Measurements from ENCODE around the gene MLLT3. TPM values are rescaled to one million over a fixed set of nuclear protein-coding genes. Genes with fewer than 3 reads are reported as not detected.
A peak's percentile ranks its signal among the peaks of the same experiment; 100 is the strongest.
"Not testable (repeated sequence)": the region's sequence is repeated elsewhere in the genome, so short reads cannot be mapped to it uniquely, and the experiment has no call there.

MLLT3 gene
- total and polyA plus RNA-seq, 4 donors = 3.6 to 16.5 (median 6.6) TPM

DNA sequence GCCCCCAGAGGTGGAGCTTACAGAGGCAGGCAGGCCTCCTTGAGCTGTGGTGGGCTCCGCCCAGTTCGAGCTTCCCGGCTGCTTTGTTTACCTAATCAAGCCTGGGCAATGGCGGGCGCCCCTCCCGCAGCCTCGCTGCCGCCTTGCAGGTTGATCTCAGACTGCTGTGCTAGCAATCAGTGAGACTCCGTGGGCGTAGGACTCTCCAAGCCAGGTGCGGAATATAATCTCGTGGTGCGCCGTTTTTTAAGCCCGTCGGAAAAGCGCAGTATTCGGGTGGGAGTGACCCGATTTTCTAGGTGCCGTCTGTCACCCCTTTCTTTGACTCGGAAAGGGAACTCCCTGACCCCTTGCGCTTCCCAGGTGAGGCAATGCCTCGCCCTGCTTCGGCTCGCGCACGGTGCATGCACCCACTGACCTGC is 36.0 kb upstream of the MLLT3 start:
- H3K9me3 ChIP-seq (ENCODE audit: control insufficient read depth, low read length); H3K4me3 ChIP-seq (ENCODE audit: low read length in 2 of 2); H3K27ac ChIP-seq (ENCODE audit: low read depth in 1 of 2, low read length in 2 of 2); H3K27me3 ChIP-seq (ENCODE audit: control insufficient read depth in 1 of 2, insufficient read depth in 2 of 2, low read length in 1 of 2); ATAC-seq (ENCODE audit: low FRiP score); DNase-seq; H3K4me1 ChIP-seq (ENCODE audit: control insufficient read depth in 1 of 2, insufficient read depth in 2 of 2, low read length in 2 of 2); H3K36me3 ChIP-seq (ENCODE audit: control insufficient read depth in 1 of 2, insufficient read depth in 2 of 2, low read length in 1 of 2); intact Hi-C loops (cut with DNase I): not testable (repeated sequence)
- WGBS, 2 donors = 50 to 51% methylated on average over 17 to 25 of the region's 27 CpGs

DNA sequence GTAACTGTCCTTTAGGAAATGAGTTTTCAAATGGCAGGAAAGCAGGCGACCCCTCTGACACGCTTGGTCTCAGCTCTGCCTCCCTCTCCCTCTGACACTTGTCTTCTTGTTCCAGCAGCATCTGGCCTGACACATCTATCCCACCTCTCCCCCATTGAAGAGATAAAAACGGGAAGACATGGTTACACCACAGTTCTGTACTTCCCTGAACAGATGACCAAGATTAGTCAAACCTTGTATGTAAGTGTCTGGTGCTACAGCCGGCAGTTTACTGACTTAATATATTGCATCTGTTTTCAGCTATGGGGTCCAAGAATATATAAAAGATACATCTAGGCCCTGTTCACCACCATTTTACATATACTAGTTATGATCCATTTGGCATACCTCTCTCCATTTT is 29.6 kb upstream of the MLLT3 start:
- Histone ChIP-seq H3K27ac (ENCODE audit: low read depth in 1 of 2, low read length in 2 of 2) (no peak overlapping the region), H3K9me3 (ENCODE audit: control insufficient read depth, low read length) (no peaks in the 10 kb centered on the region), H3K36me3 (ENCODE audit: control insufficient read depth in 1 of 2, insufficient read depth in 2 of 2, low read length in 1 of 2) (no peaks in the 10 kb centered on the region), H3K27me3 (ENCODE audit: control insufficient read depth in 1 of 2, insufficient read depth in 2 of 2, low read length in 1 of 2) (no peaks in the 10 kb centered on the region), H3K4me3 (ENCODE audit: low read length in 2 of 2) (no peak overlapping the region), H3K4me1 (ENCODE audit: control insufficient read depth in 1 of 2, insufficient read depth in 2 of 2, low read length in 2 of 2) (no peaks in the 10 kb centered on the region)
- no peak for ATAC-seq (ENCODE audit: low FRiP score)
- WGBS, 2 donors = 75 to 79% methylated on average over 4 of the region's 4 CpGs
- intact Hi-C loops (cut with DNase I) = no loop called here
- no peak for DNase-seq

DNA sequence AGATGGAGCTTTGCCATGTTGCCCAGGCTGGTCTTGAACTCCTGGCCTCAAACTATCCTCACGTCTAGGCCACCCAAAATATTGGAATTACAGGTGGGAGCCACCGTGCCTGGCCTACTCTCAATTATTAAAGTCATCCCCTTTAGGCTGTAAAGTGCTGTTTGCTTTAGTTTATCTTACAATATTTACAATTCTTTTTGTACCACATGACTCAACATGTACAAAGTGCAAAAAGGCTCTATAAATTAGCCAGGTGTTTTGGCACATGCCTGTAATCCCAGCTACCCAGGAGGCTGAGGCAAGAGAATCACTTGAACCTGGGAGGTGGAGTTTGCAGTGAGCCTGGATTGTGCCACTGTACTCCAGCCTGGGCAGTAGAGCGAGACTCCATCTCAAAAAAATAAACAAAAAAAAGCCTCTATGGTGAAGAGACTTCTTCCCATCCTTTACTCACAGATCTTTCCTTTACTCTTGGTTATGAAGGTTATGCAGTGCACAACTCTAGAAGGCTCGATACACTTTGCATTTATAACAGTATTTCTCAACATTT is 28.5 kb upstream of the MLLT3 start:
- no peaks in the 10 kb centered on the region for H3K4me1 ChIP-seq (ENCODE audit: control insufficient read depth in 1 of 2, insufficient read depth in 2 of 2, low read length in 2 of 2)
- no peak for ATAC-seq (ENCODE audit: low FRiP score)
- H3K36me3 ChIP-seq (ENCODE audit: control insufficient read depth in 1 of 2, insufficient read depth in 2 of 2, low read length in 1 of 2) = no peaks in the 10 kb centered on the region
- no peak for DNase-seq
- H3K9me3 ChIP-seq (ENCODE audit: control insufficient read depth, low read length) = no peaks in the 10 kb centered on the region
- intact Hi-C loops (cut with DNase I) = no loop called here
- no peak overlapping the region for H3K4me3 ChIP-seq (ENCODE audit: low read length in 2 of 2)
- no peaks in the 10 kb centered on the region for H3K27me3 ChIP-seq (ENCODE audit: control insufficient read depth in 1 of 2, insufficient read depth in 2 of 2, low read length in 1 of 2)
- 88 to 92% methylated on average over 4 of the region's 4 CpGs for WGBS, 2 donors
- H3K27ac ChIP-seq (ENCODE audit: low read depth in 1 of 2, low read length in 2 of 2) = no peak overlapping the region

DNA sequence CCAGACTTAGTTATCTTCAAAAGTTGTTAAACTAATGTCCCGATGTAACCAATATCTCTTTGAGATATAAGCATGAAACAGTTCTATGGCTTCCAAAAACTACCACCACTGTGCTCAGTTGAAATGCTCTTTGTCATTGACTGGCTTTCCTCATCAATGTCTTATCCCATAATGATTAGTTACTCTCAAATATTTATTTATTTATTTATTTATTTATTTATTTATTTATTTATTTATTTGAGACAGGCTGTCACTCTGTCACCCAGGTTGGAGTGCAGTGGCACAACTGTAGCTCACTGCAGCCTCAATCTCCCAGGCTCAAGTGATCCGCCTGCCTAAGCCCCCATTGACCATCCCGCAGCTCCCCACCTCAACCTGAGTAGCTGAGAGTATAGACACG is 28.0 kb upstream of the MLLT3 start:
- intact Hi-C loops (cut with DNase I) = no loop called here
- Histone ChIP-seq H3K27me3 (ENCODE audit: control insufficient read depth in 1 of 2, insufficient read depth in 2 of 2, low read length in 1 of 2) (no peaks in the 10 kb centered on the region), H3K27ac (ENCODE audit: low read depth in 1 of 2, low read length in 2 of 2) (no peak overlapping the region), H3K4me3 (ENCODE audit: low read length in 2 of 2) (no peak overlapping the region), H3K9me3 (ENCODE audit: control insufficient read depth, low read length) (no peaks in the 10 kb centered on the region), H3K36me3 (ENCODE audit: control insufficient read depth in 1 of 2, insufficient read depth in 2 of 2, low read length in 1 of 2) (no peaks in the 10 kb centered on the region), H3K4me1 (ENCODE audit: control insufficient read depth in 1 of 2, insufficient read depth in 2 of 2, low read length in 2 of 2) (no peaks in the 10 kb centered on the region)
- ATAC-seq (ENCODE audit: low FRiP score) = no peak
- WGBS, 2 donors = 95 to 97% methylated on average over 4 of the region's 4 CpGs
- DNase-seq = no peak

DNA sequence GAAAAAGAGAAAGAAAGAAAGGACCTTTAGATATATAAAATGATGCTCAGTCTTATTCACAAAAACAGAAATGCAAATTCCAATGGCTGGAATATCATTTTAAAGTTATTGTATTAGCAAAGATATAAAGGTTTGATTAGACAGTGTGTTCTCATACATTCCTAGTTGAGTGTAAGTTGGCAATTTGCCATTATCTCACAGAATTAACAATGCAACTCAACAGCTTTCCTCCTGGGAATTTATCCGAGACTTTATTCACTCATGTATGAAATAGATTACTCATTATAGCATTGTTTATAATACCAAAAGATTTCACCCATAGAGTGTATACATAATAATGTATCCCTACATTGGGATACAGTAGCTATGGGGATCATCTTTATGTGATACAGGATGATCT is 27.1 kb upstream of the MLLT3 start:
- Histone ChIP-seq H3K27me3 (ENCODE audit: control insufficient read depth in 1 of 2, insufficient read depth in 2 of 2, low read length in 1 of 2) (no peaks in the 10 kb centered on the region), H3K27ac (ENCODE audit: low read depth in 1 of 2, low read length in 2 of 2) (no peak overlapping the region), H3K9me3 (ENCODE audit: control insufficient read depth, low read length) (no peaks in the 10 kb centered on the region), H3K36me3 (ENCODE audit: control insufficient read depth in 1 of 2, insufficient read depth in 2 of 2, low read length in 1 of 2) (no peaks in the 10 kb centered on the region), H3K4me1 (ENCODE audit: control insufficient read depth in 1 of 2, insufficient read depth in 2 of 2, low read length in 2 of 2) (no peaks in the 10 kb centered on the region), H3K4me3 (ENCODE audit: low read length in 2 of 2) (no peak overlapping the region)
- WGBS, 2 donors = 59 to 63% methylated on average over 1 of the region's 1 CpG
- DNase-seq = no peak
- no peak for ATAC-seq (ENCODE audit: low FRiP score)
- intact Hi-C loops (cut with DNase I) = no loop called here

DNA sequence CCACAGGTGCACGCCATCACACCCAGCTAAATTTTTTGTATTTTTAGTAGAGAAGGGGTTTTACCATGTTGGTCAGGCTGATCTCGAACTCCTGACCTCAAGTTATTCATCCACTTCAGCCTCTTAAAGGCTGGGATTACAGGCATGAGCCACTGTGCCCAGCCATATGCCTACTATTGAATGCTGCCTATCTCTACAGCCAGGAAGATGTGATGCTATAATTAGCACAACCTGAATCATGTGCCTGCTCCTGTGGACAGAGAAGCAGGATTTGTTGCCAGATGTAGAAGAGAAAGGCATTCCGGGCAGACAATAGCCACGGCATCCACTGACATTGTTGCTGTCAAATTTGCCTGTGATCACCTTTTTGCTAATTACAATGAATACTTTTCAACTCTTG is 24.4 kb upstream of the MLLT3 start:
- Histone ChIP-seq H3K4me1 (ENCODE audit: control insufficient read depth in 1 of 2, insufficient read depth in 2 of 2, low read length in 2 of 2) (no peaks in the 10 kb centered on the region), H3K27me3 (ENCODE audit: control insufficient read depth in 1 of 2, insufficient read depth in 2 of 2, low read length in 1 of 2) (no peaks in the 10 kb centered on the region), H3K36me3 (ENCODE audit: control insufficient read depth in 1 of 2, insufficient read depth in 2 of 2, low read length in 1 of 2) (no peaks in the 10 kb centered on the region), H3K9me3 (ENCODE audit: control insufficient read depth, low read length) (no peaks in the 10 kb centered on the region), H3K4me3 (ENCODE audit: low read length in 2 of 2) (no peak overlapping the region), H3K27ac (ENCODE audit: low read depth in 1 of 2, low read length in 2 of 2) (no peak overlapping the region)
- no peak for DNase-seq
- 78 to 87% methylated on average over 4 of the region's 4 CpGs for WGBS, 2 donors
- no peak for ATAC-seq (ENCODE audit: low FRiP score)
- intact Hi-C loops (cut with DNase I) = no loop called here

DNA sequence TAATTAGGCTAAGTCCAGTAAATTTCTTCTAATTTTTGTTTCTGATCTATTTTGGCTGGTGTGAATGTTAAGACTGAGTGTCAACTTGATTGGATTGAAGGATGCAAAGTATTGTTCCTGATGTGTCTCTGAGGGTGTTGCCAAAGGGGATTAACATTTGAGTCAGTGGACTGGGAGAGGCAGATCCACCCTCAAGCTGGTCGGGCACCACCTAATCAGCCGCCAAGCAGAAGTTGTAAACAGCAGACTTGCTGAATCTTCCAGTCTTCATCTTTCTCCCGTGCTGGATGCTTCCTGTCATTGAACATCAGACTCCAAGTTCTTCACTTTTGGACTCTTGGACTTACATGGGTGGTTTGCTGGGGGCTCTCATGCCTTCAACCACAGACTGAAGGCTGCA is 21.4 kb upstream of the MLLT3 start:
- WGBS, 2 donors = 82 to 86% methylated on average over 3 of the region's 3 CpGs
- H3K36me3 ChIP-seq (ENCODE audit: control insufficient read depth in 1 of 2, insufficient read depth in 2 of 2, low read length in 1 of 2) = no peaks in the 10 kb centered on the region
- H3K27ac ChIP-seq (ENCODE audit: low read depth in 1 of 2, low read length in 2 of 2) = no peak overlapping the region
- no peak overlapping the region for H3K4me3 ChIP-seq (ENCODE audit: low read length in 2 of 2)
- intact Hi-C loops (cut with DNase I) = no loop called here
- H3K27me3 ChIP-seq (ENCODE audit: control insufficient read depth in 1 of 2, insufficient read depth in 2 of 2, low read length in 1 of 2) = no peaks in the 10 kb centered on the region
- no peak for DNase-seq
- no peak for ATAC-seq (ENCODE audit: low FRiP score)
- no peaks in the 10 kb centered on the region for H3K4me1 ChIP-seq (ENCODE audit: control insufficient read depth in 1 of 2, insufficient read depth in 2 of 2, low read length in 2 of 2)
- no peaks in the 10 kb centered on the region for H3K9me3 ChIP-seq (ENCODE audit: control insufficient read depth, low read length)

DNA sequence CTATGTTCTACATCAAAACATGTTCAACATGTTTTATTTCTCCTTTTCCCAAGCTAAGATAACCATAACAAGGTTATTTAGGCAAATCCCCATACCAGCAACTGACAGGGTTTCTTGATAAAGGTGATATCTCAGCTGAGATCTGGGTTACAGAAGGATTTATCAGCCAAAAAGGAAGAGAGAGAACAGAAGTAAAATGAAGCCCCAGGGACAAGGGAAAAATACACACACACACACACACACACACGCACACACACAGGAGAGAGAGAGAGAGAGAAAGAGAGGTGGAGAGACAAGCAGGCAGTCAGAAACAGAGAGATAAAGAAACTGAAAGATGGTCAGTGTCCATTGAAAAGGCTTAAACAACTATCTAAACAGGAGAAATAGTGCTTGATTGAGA is 19.7 kb upstream of the MLLT3 start:
- Histone ChIP-seq H3K4me3 (ENCODE audit: low read length in 2 of 2) (no peak overlapping the region), H3K4me1 (ENCODE audit: control insufficient read depth in 1 of 2, insufficient read depth in 2 of 2, low read length in 2 of 2) (no peaks in the 10 kb centered on the region), H3K36me3 (ENCODE audit: control insufficient read depth in 1 of 2, insufficient read depth in 2 of 2, low read length in 1 of 2) (no peaks in the 10 kb centered on the region), H3K9me3 (ENCODE audit: control insufficient read depth, low read length) (no peaks in the 10 kb centered on the region), H3K27ac (ENCODE audit: low read depth in 1 of 2, low read length in 2 of 2) (no peak overlapping the region), H3K27me3 (ENCODE audit: control insufficient read depth in 1 of 2, insufficient read depth in 2 of 2, low read length in 1 of 2) (no peaks in the 10 kb centered on the region)
- WGBS, 2 donors = 88 to 89% methylated on average over 1 of the region's 1 CpG
- ATAC-seq (ENCODE audit: low FRiP score) = no peak
- no peak for DNase-seq
- intact Hi-C loops (cut with DNase I) = no loop called here

DNA sequence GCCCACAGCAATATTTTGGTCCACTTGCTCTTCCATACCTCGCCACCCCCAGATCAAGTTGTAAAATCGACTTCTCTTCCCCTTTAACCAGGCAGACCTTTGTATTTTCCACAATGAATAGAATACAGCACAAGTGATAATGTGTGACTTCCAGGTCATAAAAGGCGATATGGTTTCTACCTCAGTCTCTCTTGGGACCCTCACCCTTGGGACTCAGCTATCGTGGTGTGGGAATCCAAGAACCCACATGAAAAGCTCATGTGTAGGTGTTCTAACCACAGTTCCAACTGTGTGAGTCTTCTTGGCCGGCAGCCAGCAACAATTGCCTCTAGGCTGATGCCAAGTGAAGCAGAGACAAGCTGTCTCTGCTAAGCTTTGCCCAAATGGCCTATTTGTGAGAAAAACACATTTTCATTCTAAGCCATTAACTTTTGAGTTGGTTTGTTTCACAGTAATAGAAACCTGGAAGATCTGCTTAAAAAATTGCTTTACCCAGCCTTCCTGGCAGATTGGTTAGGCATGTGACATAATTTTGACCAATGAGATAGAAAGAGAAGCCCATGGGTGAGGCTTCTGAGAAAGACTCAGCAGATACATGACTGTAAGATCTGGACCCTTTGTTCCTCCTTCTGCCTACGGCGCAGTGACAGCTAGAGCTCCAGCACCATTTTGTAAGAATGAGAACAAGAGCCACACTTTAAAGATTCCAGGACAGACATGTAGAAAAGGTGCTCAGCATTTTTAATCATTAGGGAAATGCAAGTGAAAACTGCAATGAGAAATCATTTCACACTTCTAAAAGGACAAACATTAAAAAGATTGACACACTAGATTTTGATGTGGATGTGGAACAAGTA is 18.3 kb upstream of the MLLT3 start:
- Histone ChIP-seq H3K27me3 (ENCODE audit: control insufficient read depth in 1 of 2, insufficient read depth in 2 of 2, low read length in 1 of 2) (no peaks in the 10 kb centered on the region), H3K4me3 (ENCODE audit: low read length in 2 of 2) (no peak overlapping the region), H3K4me1 (ENCODE audit: control insufficient read depth in 1 of 2, insufficient read depth in 2 of 2, low read length in 2 of 2) (no peaks in the 10 kb centered on the region), H3K27ac (ENCODE audit: low read depth in 1 of 2, low read length in 2 of 2) (no peak overlapping the region), H3K36me3 (ENCODE audit: control insufficient read depth in 1 of 2, insufficient read depth in 2 of 2, low read length in 1 of 2) (no peaks in the 10 kb centered on the region), H3K9me3 (ENCODE audit: control insufficient read depth, low read length) (no peaks in the 10 kb centered on the region)
- intact Hi-C loops (cut with DNase I) = no loop called here
- ATAC-seq (ENCODE audit: low FRiP score) = no peak
- peak; percentile 64 to 83 for DNase-seq
- 66 to 69% methylated on average over 7 of the region's 7 CpGs for WGBS, 2 donors
